ELF-1 (cell line): Measurements from ENCODE around the gene BUB1B.
A peak's percentile ranks its signal among the peaks of the same experiment; 100 is the strongest.

Experiments used
- DNase-seq: peaks from one replicate; pipeline ENCODE4 v3.0.0-alpha.2; 2016; ENCODE audit warnings: low read depth, low spot score

BUB1B gene

GRCh38 chr15:40183636-40184463 is 23.0 kb downstream of the BUB1B start:
- no peak for DNase-seq

- no peak for DNase-seq
These were observed 29.7 kb downstream of the BUB1B start for GRCh38 chr15:40190591-40190990.

GRCh38 chr15:40192942-40193341 is 32.1 kb downstream of the BUB1B start:
- no peak for DNase-seq

- no peak for DNase-seq
These were observed 36.6 kb downstream of the BUB1B start for GRCh38 chr15:40197434-40197833.

GRCh38 chr15:40198355-40199085 is 37.7 kb downstream of the BUB1B start:
- no peak for DNase-seq

GRCh38 chr15:40204100-40204499 is 43.2 kb downstream of the BUB1B start:
- no peak for DNase-seq

- peak; percentile 64 for DNase-seq
These were observed 56.4 kb downstream of the BUB1B start for GRCh38 chr15:40217166-40217824.

- no peak for DNase-seq
These were observed 58.9 kb downstream of the BUB1B start for GRCh38 chr15:40219801-40220200.

GRCh38 chr15:40222131-40222530 is 61.3 kb downstream of the BUB1B start:
- DNase-seq: no peak

GRCh38 chr15:40226736-40227135 is 65.9 kb downstream of the BUB1B start:
- DNase-seq: no peak

GRCh38 chr15:40229316-40229715 is 68.4 kb downstream of the BUB1B start:
- no peak for DNase-seq

- DNase-seq: no peak
These were observed 69.1 kb downstream of the BUB1B start for GRCh38 chr15:40229956-40230355.

- no peak for DNase-seq
These were observed 71.8 kb downstream of the BUB1B start for GRCh38 chr15:40232625-40233070.

GRCh38 chr15:40233727-40234577 is 73.1 kb downstream of the BUB1B start:
- DNase-seq: no peak

GRCh38 chr15:40234783-40235182 is 73.9 kb downstream of the BUB1B start:
- no peak for DNase-seq

- no peak for DNase-seq
These were observed 74.5 kb downstream of the BUB1B start for GRCh38 chr15:40235201-40235885.

- DNase-seq: peak; percentile 88
These were observed 77.9 kb downstream of the BUB1B start, which contains the start of gene PAK6 for GRCh38 chr15:40238532-40239403. Gene PAK6 (plus strand): TSS chr15:40239063. CDS start chr15:40264786, 25,723 bp downstream.

- DNase-seq: no peak
These were observed 78.5 kb downstream of the BUB1B start for GRCh38 chr15:40239404-40239692.

GRCh38 chr15:40239693-40240618 is 79.1 kb downstream of the BUB1B start:
- DNase-seq: no peak
